Activated CD4-positive, alpha-beta T cell treated with anti-CD3 and anti-CD28 coated beads, Interleukin-2, amount 50 U/mL, for 16 hours (primary cell): ENCODE data around the gene DLK1.

Experiments
- DNase-seq: peaks from one replicate; pipeline ENCODE4 v3.0.0-alpha.2; 2020

DLK1 gene

GRCh38 chr14:100726550-100727085, at the start of gene DLK1:
TSS of gene DLK1 (plus strand) at chr14:100726892. CDS start at chr14:100727069, 177 bp downstream.
- DNase-seq, result no peak

DNA sequence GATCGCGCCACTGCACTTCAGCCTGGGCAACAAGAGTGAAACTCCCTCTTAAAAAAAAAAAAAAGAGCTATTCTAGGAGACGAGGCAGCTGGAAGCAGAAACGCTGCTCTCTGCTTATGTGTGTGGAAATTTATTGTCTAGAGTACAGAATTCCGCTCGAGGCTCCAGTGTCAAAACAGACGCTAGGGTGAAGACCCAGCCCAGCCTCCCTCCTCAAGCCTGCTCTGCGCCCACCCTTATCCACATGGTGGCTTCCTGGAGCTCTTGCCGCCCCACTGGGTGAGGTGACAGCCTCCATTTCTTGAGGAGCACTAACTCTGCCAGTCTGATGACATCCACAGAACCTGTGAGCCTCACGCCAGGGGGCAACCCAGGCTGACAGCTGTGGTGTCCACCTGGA, 49.5 kb upstream of the DLK1 start:
- DNase-seq, result no peak

- DNase-seq, result no peak
Measured at GRCh38 chr14:100677554-100678468, 48.9 kb upstream of the DLK1 start.

DNA sequence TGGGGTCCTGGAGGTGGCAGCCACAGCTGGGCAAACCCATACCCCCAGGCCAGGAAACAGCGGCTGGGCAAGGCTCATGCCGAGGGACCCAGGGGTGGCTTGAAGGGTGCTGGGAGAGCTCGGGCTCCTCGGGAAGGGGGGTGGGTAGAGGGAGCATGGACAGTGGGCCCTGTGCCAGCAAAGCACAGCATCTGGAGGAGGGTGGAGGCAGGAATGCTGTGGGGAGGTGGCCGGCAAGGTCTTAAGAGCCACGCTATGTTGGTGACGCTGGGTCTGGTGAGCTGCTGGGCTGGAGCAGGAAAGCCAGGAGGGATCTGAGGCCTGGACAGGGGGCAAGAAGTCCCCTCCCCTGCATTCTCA, 48.2 kb upstream of the DLK1 start:
- no peak for DNase-seq

GRCh38 chr14:100679153-100679552, 47.5 kb upstream of the DLK1 start:
- no peak for DNase-seq

- DNase-seq, result no peak
Measured at GRCh38 chr14:100679707-100680438, 46.8 kb upstream of the DLK1 start.

DNA sequence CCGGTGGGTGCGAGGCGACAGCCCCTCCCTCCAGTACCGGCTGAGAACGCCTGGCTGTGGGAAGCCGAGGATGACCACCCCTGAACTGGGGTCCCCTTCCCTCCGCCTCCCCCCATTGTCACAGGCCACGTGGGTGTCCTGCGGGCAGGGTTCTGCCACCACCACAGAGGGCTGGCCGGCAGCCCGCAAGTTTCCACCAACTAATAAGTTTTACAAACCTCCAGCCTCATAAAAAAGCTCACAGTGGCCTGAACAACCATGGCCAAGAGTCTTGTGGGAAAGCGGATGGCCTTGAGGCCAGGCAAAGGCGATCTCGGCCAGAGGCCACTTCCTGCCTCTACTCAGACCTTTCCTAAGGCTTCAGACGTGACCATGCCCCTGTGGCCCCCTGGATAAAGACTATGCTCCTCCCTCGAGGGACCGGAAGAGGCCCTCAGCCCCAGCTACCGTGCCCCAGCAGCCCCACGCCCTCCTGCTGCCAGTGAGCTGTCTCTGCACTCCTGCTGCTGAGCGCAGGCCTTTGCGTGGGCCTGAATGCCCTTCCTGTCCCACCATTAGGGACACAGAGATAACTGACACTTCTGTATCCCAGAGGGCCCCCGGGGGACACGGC, 46.1 kb upstream of the DLK1 start:
- DNase-seq, result no peak

GRCh38 chr14:100681111-100681510, 45.6 kb upstream of the DLK1 start:
- no peak for DNase-seq

DNA sequence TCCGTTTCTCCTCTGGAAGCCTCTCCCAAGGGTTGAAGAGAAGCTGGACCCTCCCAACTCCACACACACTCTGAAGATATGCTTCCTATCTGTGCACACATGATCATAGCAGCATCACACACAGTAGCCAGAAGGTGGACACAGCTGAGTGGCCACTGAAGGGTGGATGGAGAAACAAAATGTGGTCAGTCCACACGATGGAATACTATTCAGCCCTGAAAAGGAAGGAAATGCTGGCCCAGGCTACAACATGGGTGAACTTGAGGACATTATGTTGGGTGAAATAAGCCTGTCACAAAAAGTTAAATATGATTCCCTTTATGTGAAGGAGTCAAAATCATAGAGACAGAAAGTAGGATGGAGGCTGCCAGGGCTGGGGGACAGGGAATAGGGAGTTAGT, 43.9 kb upstream of the DLK1 start:
- DNase-seq, result no peak

- no peak for DNase-seq
Measured at GRCh38 chr14:100683578-100683977, 43.1 kb upstream of the DLK1 start.

DNA sequence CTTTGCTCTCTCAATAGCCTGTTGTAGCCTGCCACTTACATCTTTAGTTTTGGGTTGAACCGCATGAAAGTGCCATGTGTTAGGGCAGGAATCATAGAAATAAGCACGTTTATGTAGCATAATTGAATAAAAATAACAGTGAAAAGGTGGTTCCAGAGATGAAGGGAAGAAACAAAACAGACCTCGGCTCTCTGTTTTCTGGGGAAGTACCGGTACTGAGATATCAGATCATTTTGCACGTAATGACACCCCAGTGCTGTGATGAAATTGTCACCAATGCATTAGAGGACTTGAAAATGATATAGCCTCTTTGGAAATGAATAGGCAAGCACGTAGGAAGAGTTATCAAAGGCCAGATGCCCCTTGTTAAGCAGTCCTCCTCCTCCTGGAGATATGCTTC, 42.5 kb upstream of the DLK1 start:
- DNase-seq, result peak; percentile 7

DNA sequence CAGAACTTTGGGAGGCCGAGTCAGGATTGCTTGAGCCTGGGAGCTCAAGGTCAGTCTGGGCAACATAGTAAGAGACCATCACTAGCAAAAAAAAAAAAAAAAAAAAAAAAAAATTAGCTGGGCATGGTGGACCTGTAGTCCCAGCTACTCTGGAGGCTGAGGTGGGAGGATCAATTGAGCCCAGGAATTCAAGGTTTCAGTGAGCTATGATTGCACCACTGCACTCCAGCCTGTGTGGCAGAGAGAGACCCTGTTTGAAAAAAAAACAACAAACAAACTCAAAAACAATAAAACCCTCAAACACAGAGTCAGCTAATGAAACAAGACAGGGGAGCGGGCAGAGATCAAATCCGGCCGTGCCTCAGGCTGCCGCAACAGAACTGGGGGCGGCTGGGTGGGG, 41.7 kb upstream of the DLK1 start:
- no peak for DNase-seq

GRCh38 chr14:100686858-100687257, 39.8 kb upstream of the DLK1 start:
- no peak for DNase-seq

DNA sequence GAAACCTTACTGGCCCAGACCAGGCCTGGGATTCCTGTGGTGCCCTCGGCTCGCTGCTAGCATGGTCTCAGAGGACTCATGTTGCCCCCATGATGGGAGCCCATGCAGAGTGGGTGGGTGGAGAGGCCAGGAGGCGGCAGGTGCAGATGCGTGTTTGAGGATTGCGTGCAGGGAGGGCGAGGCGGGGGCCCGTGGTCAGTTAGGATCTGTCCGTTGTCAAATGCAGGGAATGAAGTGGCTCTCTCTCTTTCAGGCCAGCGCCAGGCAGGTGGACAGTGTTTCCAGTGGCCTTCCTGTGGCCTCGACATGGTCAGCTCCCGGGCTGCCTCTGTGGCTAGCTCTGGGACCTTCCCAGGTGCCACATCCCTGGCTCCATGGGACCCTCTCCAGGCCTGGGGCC, 39.3 kb upstream of the DLK1 start:
- DNase-seq, result no peak

DNA sequence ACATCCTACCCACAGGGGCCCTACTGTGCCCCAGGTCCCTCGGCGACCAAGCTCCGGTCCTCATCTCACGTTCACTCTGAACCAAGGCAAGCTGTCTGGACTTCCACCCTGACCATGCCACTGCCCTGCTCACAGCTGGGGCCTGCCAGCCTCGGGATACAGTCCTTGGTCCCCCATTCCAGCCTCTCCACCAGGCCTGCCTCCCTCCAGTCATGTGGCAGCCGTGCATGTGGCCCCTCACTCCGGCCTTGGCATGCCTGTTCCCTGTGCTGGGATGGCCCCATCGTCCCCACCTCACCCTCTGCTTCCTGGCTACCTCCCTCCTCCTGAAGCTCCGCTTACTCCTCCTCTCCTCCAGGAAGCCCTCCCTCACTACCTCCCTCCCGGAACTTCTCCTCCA, 38.6 kb upstream of the DLK1 start:
- DNase-seq, result no peak

GRCh38 chr14:100688598-100689461, 37.9 kb upstream of the DLK1 start:
- no peak for DNase-seq

DNA sequence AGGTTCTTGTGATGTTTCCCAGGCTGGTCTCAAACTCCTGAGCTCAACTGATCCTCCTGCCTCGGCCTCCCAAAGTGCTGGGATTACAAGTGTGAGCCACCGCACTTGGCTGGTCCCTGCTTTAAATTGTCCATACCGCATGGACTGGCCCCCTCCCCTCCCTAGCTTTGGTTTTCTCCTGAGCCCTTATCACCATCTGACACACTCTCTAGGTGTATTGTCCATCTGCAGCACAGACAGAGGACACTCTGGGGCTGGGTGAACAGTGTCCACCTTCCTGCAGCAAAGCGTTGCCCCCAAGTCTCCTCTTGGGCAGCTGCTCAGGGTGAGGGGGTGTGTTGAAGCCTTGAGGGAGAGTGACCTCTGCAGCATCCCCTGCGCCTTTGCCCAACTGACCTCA, 36.0 kb upstream of the DLK1 start:
- DNase-seq, result no peak

DNA sequence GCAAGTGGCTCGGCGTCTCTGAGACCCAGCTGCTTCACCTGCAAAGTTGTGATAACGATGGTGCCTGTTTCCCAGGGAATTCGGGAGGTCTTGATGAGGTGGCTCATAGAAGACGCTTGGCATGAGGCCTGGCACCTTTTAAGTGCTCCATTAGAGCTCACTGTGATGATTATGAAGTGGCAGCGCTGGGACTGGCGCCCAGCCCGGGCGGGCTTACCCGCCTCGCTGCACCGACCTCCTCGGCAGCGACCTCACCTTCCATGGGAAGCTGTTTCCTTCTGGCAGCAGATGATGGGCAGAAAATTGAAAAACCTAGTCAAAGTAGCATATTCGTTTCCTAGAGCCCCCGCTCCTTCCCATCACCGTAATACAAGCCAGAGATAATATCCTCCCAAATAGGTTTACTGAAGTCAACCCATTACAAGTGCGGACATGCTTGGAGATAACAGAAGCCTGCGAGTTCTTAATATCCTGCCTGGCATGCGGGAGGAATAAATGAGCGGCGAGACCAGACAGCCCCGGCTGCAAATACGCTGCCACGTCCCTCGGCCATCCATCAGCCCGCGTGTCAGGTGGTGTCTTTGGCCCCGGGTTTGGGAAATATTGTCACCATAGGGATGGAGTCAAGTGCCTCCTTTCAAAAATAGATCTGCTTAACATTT, 35.2 kb upstream of the DLK1 start:
- no peak for DNase-seq

DNA sequence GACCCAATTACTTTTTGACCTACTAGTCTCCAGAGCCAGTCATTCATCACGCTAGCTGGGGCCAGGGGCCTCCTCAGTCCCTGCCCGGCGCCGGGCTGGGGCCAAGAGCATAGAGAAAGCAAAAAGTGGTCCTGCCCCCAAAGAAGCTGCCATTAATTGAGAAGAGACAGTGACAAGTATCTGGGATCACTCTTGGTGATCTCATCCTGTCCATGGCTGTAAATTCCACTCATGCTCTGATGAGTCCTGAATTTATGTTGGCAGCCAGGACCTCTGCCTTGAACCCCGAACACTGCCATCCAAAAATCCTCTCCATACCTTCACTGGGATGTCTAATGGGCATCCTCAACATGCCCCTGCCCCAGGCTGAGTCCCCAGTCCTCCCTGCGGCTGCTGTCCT, 34.4 kb upstream of the DLK1 start:
- no peak for DNase-seq

- DNase-seq, result no peak
Measured at GRCh38 chr14:100692859-100693558, 33.7 kb upstream of the DLK1 start.

DNA sequence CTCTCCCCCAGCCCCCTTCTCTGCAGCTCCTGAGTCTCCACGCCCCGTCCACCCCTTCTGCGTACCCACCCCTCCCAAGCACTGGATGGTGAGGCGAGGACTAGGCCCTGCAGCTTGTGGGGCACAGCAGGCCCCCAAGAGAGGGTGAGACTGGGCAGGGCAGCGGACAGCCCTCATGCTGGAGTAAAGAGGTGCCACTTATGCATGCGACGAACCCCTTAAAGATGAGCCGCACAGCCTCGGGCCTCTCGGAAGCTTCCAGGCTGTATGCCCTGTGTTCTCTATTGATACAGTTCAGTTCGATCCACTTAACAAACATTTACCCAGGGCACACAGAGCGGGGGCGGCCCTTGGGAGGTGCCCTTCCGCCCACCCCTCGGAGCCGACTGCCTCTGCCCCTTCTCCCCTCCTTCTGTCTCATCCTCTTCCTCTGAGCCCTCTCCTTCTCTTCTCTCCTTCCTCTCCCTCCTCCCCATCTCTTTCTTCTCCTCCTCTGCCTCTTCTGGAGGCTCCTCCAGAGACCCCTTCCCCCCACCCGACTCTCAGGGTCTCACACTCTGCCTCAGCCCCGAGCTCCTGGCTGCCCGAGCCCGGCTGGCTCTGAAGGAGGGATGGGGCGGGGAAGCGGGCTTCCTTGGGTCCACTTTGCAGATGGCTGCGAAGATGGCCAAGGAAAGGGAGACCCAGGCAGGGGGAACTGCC, 32.7 kb upstream of the DLK1 start:
- no peak for DNase-seq
